Mammary epithelial cell (primary cell): ENCODE data around the gene SCGN.

Source experiments
- CTCF ChIP-seq, 2 donors: IDR thresholded peaks in 1 of 2; conservative IDR thresholded peaks in 1 of 2; 2 replicates each; pipeline ENCODE4 v1.5.1; 2011 to 2012; ENCODE audit warnings: inconsistent platforms in 2 of 2, low read length in 2 of 2, mild to moderate bottlenecking in 2 of 2, control low read depth in 1 of 2, low read depth in 1 of 2; ENCODE audit not compliant: insufficient read depth in 1 of 2; ENCODE audit errors: extremely low read depth in 1 of 2
- EZH2 ChIP-seq: IDR thresholded peaks from 2 replicates; pipeline ENCODE4 v1.6.1; 2012; ENCODE audit warnings: low read length, inconsistent platforms, borderline replicate concordance

GRCh38 chr6:25747477-25747876 is 95.5 kb downstream of the SCGN start:
- no peak for TF ChIP-seq CTCF (conservative IDR thresholded peaks at IDR 0.05 in 1 of 2, IDR thresholded peaks at IDR 0.05 in 1 of 2; ENCODE audit: extremely low read depth in 1 of 2, insufficient read depth in 1 of 2, low read depth in 1 of 2, low read length in 2 of 2)
- no peak for TF ChIP-seq EZH2
